Smooth muscle cell (in vitro differentiated cells): ENCODE results near the gene FAM13C. TPM values are rescaled to one million over a fixed set of nuclear protein-coding genes. Genes with fewer than 3 reads are reported as not detected.

ENCODE experiments used
- DNase-seq: peaks from one replicate; lab custom pipeline; 2025; ENCODE audit not compliant: unreplicated experiment; lab: John Stamatoyannopoulos, UW
- H2AFZ ChIP-seq: fragments of 200-600 bp; sonication (generic); 2 replicates; pipeline ENCODE4 v1.6.0; 2016; ENCODE audit warnings: antibody characterized with exemption, low read depth, mild to moderate bottlenecking
- H3F3A ChIP-seq: fragments of 200-600 bp; sonication (generic); 2 replicates; pipeline ENCODE4 v1.6.0; 2017; ENCODE audit warnings: antibody characterized with exemption, low read depth
- H3K27ac ChIP-seq: fragments of 200-600 bp; sonication (generic); 2 replicates; pipeline ENCODE4 v1.5.1; 2016; ENCODE audit warnings: low read depth, mild to moderate bottlenecking
- H3K27me3 ChIP-seq: fragments of 200-600 bp; sonication (generic); 2 replicates; pipeline ENCODE4 v1.6.1; 2016; ENCODE audit warnings: low read depth, mild to moderate bottlenecking
- H3K36me3 ChIP-seq: fragments of 200-600 bp; sonication (generic); 2 replicates; pipeline ENCODE4 v1.5.1; 2016; ENCODE audit warnings: low read depth
- H3K4me1 ChIP-seq: fragments of 200-600 bp; sonication (generic); 2 replicates; pipeline ENCODE4 v1.5.1; 2016; ENCODE audit warnings: low read depth
- H3K4me2 ChIP-seq: fragments of 200-600 bp; sonication (generic); 2 replicates; pipeline ENCODE4 v1.6.0; 2016; ENCODE audit warnings: mild to moderate bottlenecking
- H3K4me3 ChIP-seq: fragments of 200-600 bp; sonication (generic); 2 replicates; pipeline ENCODE4 v1.5.1; 2016; ENCODE audit warnings: mild to moderate bottlenecking
- H3K79me2 ChIP-seq: fragments of 200-600 bp; sonication (generic); 2 replicates; pipeline ENCODE4 v1.6.0; 2016; ENCODE audit warnings: low read depth, mild to moderate bottlenecking
- H3K9ac ChIP-seq: fragments of 200-600 bp; sonication (generic); 2 replicates; pipeline ENCODE4 v1.6.0; 2016; ENCODE audit warnings: low read depth
- H3K9me3 ChIP-seq: fragments of 200-600 bp; sonication (generic); replicated peaks from 2 replicates; pipeline ENCODE4 v1.5.1; 2016; ENCODE audit warnings: low read depth
- H4K20me1 ChIP-seq: fragments of 200-600 bp; sonication (generic); 2 replicates; pipeline ENCODE4 v1.6.0; 2016; ENCODE audit warnings: low read depth
- WGBS: methylation state at CpG from one replicate; pipeline ENCODE4 v1.1.7; 2016; ENCODE audit warnings: low lambda C conversion rate; 5-methylcytosine and 5-hydroxymethylcytosine counted together
- polyA plus RNA-seq: library from polyadenylated mRNA; unstranded; fragments of >200 nt; fragmentation: Nextera tagmentation; extraction: Ambion mirVana; gene quantifications from 2 replicates; pipeline ENCODE4 v1.2.1, GENCODE V29; 2016
- total RNA-seq: library from RNA; depleted of rRNA; stranded (reverse); fragments of >200 nt; gene quantifications from 2 replicates; pipeline ENCODE4 v1.2.3, GENCODE V29; 2014
- TF ChIP-seq, protein P1 (sequence below): fragments of 200-600 bp; sonication (generic); IDR thresholded peaks from 2 replicates; pipeline ENCODE4 v1.5.1; 2017; ENCODE audit warnings: borderline replicate concordance, mild to moderate bottlenecking, antibody characterized with exemption; ENCODE audit not compliant: insufficient read depth, poor library complexity, severe bottlenecking

FAM13C gene
- total and polyA plus RNA-seq, 2 experiments from 2014 or later: not detected

DNA sequence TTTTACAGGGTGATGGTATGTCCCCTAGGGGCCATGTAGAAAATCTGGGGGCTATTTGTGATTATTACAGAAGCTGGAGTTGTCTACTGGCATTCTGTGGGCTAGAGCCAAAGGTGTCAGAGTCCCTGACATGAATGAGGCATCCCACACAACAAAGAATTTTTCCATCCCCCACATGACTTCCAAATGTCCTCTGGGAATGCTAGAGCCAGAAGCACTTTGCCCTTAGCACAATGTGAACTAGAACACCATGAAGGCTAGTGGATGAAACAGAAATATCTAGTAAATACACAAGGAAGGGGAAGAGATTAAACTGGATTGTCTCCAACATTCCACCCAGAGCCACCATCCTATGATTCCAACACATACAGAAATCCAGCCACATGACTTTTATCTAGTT is 46.9 kb downstream of the FAM13C start:
- Histone ChIP-seq H3K36me3 (no peaks in the 10 kb centered on the region), H3K79me2 (no peaks in the 10 kb centered on the region), H3K9me3 (no peaks in the 10 kb centered on the region), H4K20me1 (no peaks in the 10 kb centered on the region), H3F3A (no peaks in the 10 kb centered on the region), H3K4me2 (no peak overlapping the region), H3K9ac (no peak overlapping the region), H3K4me1 (peaks cover 8% of the 10 kb centered on the region), H2AFZ (no peak overlapping the region), H3K27me3 (peaks cover 15% of the 10 kb centered on the region), H3K4me3 (no peak overlapping the region), H3K27ac (no peak overlapping the region)
- TF ChIP-seq, protein P1, sequence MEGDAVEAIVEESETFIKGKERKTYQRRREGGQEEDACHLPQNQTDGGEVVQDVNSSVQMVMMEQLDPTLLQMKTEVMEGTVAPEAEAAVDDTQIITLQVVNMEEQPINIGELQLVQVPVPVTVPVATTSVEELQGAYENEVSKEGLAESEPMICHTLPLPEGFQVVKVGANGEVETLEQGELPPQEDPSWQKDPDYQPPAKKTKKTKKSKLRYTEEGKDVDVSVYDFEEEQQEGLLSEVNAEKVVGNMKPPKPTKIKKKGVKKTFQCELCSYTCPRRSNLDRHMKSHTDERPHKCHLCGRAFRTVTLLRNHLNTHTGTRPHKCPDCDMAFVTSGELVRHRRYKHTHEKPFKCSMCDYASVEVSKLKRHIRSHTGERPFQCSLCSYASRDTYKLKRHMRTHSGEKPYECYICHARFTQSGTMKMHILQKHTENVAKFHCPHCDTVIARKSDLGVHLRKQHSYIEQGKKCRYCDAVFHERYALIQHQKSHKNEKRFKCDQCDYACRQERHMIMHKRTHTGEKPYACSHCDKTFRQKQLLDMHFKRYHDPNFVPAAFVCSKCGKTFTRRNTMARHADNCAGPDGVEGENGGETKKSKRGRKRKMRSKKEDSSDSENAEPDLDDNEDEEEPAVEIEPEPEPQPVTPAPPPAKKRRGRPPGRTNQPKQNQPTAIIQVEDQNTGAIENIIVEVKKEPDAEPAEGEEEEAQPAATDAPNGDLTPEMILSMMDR: no peak
- no peak for DNase-seq

DNA sequence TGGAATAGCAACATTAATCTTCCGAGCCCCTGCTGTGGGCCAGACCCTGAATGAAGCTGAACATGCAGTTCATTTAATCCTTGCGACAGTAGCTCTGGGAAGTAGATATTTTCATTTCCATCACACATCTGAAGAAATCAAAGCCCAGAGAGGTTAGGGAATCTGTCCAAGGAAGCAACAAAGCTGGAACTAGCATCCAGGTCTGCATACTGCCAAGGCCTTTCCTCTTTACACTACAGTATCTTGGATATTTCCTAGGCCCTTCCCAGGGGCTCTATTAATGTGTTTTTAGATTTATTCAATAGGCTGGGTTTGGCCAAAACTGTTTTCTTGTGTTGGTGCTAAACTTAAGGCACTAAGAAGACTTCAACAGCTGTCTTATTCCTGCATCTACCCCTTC is 48.1 kb downstream of the FAM13C start:
- H3K4me2 ChIP-seq: no peak overlapping the region
- no peak overlapping the region for H3K4me3 ChIP-seq
- peaks cover 6% of the 10 kb centered on the region for H3K4me1 ChIP-seq
- TF ChIP-seq, protein P1: no peak
- H4K20me1 ChIP-seq: no peaks in the 10 kb centered on the region
- H3K79me2 ChIP-seq: no peaks in the 10 kb centered on the region
- H3K9me3 ChIP-seq: no peaks in the 10 kb centered on the region
- DNase-seq: no peak
- WGBS: 100% methylated on average over 2 of the region's 2 CpGs
- no peak overlapping the region for H3K27ac ChIP-seq
- H3F3A ChIP-seq: no peaks in the 10 kb centered on the region
- no peak overlapping the region for H3K9ac ChIP-seq
- no peak overlapping the region for H2AFZ ChIP-seq
- no peaks in the 10 kb centered on the region for H3K36me3 ChIP-seq
- H3K27me3 ChIP-seq: peaks cover 18% of the 10 kb centered on the region

DNA sequence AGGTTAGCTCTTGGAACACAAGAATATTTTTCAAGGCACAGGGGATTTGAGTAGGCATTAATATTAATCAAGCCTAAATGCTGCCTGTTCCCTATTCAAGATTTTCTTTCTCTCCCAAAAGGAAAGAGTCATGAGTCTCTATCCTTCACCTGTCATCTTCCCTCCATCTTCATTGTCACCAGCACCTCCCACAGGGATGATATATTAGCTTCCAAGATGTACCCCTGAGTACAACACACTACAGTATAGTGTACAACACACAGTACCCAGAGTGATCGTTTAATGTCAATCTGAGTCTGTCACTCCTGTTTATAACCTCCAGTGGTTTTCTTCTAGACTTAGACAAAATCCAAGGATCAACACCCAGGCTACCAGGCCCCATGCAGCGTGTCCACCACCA is 50.1 kb downstream of the FAM13C start:
- Histone ChIP-seq H3K4me1 (no peaks in the 10 kb centered on the region), H3K9ac (no peak overlapping the region), H2AFZ (no peak overlapping the region), H3K27ac (no peak overlapping the region), H3K4me2 (no peak overlapping the region), H4K20me1 (no peaks in the 10 kb centered on the region), H3F3A (no peaks in the 10 kb centered on the region), H3K4me3 (no peak overlapping the region), H3K36me3 (no peaks in the 10 kb centered on the region), H3K79me2 (no peaks in the 10 kb centered on the region), H3K9me3 (no peaks in the 10 kb centered on the region), H3K27me3 (peaks cover 18% of the 10 kb centered on the region)
- WGBS: 78% methylated on average over 2 of the region's 2 CpGs
- no peak for DNase-seq
- TF ChIP-seq, protein P1: no peak

DNA sequence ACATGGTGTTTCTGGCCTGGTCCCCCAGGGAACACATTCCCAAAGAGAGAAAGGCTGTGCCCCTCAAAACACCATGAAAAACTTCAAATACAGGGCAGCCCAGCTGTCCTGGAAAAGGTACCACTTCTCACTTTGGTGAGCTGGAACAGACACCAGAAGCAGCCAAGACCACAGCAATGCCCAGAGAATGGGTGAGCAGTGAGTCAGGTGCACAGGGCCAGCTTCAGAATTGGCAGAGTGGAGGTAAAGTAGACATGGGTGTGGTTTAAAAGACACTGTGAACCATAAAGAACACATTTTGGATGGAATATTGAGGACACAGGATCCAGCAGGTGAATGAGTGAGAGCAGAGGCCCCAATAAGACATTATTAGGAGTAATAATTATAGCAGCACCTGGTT is 51.3 kb downstream of the FAM13C start:
- Histone ChIP-seq H3K79me2 (no peaks in the 10 kb centered on the region), H3K27me3 (peaks cover 18% of the 10 kb centered on the region), H3K4me3 (no peak overlapping the region), H4K20me1 (no peaks in the 10 kb centered on the region), H3K9ac (no peak overlapping the region), H3F3A (no peaks in the 10 kb centered on the region), H3K4me1 (no peaks in the 10 kb centered on the region), H3K27ac (no peak overlapping the region), H2AFZ (no peak overlapping the region), H3K4me2 (no peak overlapping the region), H3K36me3 (no peaks in the 10 kb centered on the region), H3K9me3 (no peaks in the 10 kb centered on the region)
- TF ChIP-seq, protein P1: no peak
- DNase-seq: no peak
